OCI-LY1 (cell line): Measurements from ENCODE around the gene GAB4.

Source experiments
- CTCF ChIP-seq: fragments of 200-600 bp; sonication (generic), shearing (Covaris generic); IDR thresholded peaks from 2 replicates; pipeline ENCODE4 v1.5.1; 2017; ENCODE audit warnings: mild to moderate bottlenecking, antibody characterized with exemption, low read length, moderate library complexity, mixed read lengths
- EZH2 ChIP-seq: fragments of 200-600 bp; sonication (generic), shearing (Covaris generic); IDR thresholded peaks from 2 replicates; pipeline ENCODE4 v1.8.0; 2017; ENCODE audit warnings: borderline replicate concordance, mixed run types, mild to moderate bottlenecking, antibody characterized with exemption, low read length, moderate library complexity, mixed read lengths

GRCh38 chr22:16965083-16965482 is 42.9 kb downstream of the GAB4 start:
- no peak for TF ChIP-seq CTCF
- no peak for TF ChIP-seq EZH2
